ENCODE data around the gene CSTA. TPM values are rescaled to one million over a fixed set of nuclear protein-coding genes. Genes with fewer than 3 reads are reported as not detected.

The CSTA gene
- total RNA-seq, 2 donors from 2014 or later: 1.1 to 2.6 TPM

GRCh38 chr3:122312826-122313225, 12.2 kb upstream of the CSTA start:
- H3K27me3 ChIP-seq: no peaks in the 10 kb centered on the region
- no peaks in the 10 kb centered on the region for H3K36me3 ChIP-seq
- TF ChIP-seq CTCF (IDR thresholded peaks at IDR 0.05): no peak
- no peak overlapping the region for H3K4me3 ChIP-seq
- no peaks in the 10 kb centered on the region for H3K4me1 ChIP-seq
- no peak overlapping the region for H3K27ac ChIP-seq
- H3K9me3 ChIP-seq: no peaks in the 10 kb centered on the region
- DNase-seq (ENCODE audit: low spot score): no peak

GRCh38 chr3:122313281-122313680, 11.8 kb upstream of the CSTA start:
- Histone ChIP-seq H3K4me3 (no peak overlapping the region), H3K27me3 (no peaks in the 10 kb centered on the region), H3K27ac (no peak overlapping the region), H3K36me3 (no peaks in the 10 kb centered on the region), H3K9me3 (no peaks in the 10 kb centered on the region), H3K4me1 (no peaks in the 10 kb centered on the region)
- no peak for TF ChIP-seq CTCF (IDR thresholded peaks at IDR 0.05)
- DNase-seq (ENCODE audit: low spot score): no peak

GRCh38 chr3:122314228-122314876, 10.7 kb upstream of the CSTA start:
- DNase-seq (ENCODE audit: low spot score): no peak
- H3K9me3 ChIP-seq: peaks cover 0 to under 1% of the 10 kb centered on the region in 2 donors
- H3K4me1 ChIP-seq: no peaks in the 10 kb centered on the region
- TF ChIP-seq CTCF (IDR thresholded peaks at IDR 0.05): no peak
- H3K36me3 ChIP-seq: no peaks in the 10 kb centered on the region
- H3K4me3 ChIP-seq: no peak overlapping the region
- H3K27me3 ChIP-seq: no peaks in the 10 kb centered on the region
- H3K27ac ChIP-seq: no peak overlapping the region

GRCh38 chr3:122315619-122316018, 9.4 kb upstream of the CSTA start:
- H3K27ac ChIP-seq: no peak overlapping the region
- peaks cover 0 to 13% of the 10 kb centered on the region in 2 donors for H3K9me3 ChIP-seq
- DNase-seq (ENCODE audit: low spot score): no peak
- TF ChIP-seq CTCF (IDR thresholded peaks at IDR 0.05): no peak
- H3K27me3 ChIP-seq: no peaks in the 10 kb centered on the region
- no peaks in the 10 kb centered on the region for H3K4me1 ChIP-seq
- H3K36me3 ChIP-seq: no peaks in the 10 kb centered on the region
- H3K4me3 ChIP-seq: no peak overlapping the region

- no peak for DNase-seq (ENCODE audit: low spot score)
- Histone ChIP-seq H3K27me3 (no peaks in the 10 kb centered on the region), H3K4me3 (no peak overlapping the region), H3K9me3 (peaks cover 0 to 16% of the 10 kb centered on the region in 2 donors), H3K27ac (no peak overlapping the region), H3K4me1 (no peaks in the 10 kb centered on the region), H3K36me3 (no peaks in the 10 kb centered on the region)
- TF ChIP-seq CTCF (IDR thresholded peaks at IDR 0.05): no peak
These were observed 8.7 kb upstream of the CSTA start for GRCh38 chr3:122316368-122316767.

- no peak for DNase-seq (ENCODE audit: low spot score)
- Histone ChIP-seq H3K4me1 (no peaks in the 10 kb centered on the region), H3K27me3 (no peaks in the 10 kb centered on the region), H3K9me3 (peaks cover 0 to 16% of the 10 kb centered on the region in 2 donors), H3K27ac (no peak overlapping the region), H3K36me3 (no peaks in the 10 kb centered on the region), H3K4me3 (no peak overlapping the region)
- TF ChIP-seq CTCF (IDR thresholded peaks at IDR 0.05): no peak
These were observed 6.4 kb upstream of the CSTA start for GRCh38 chr3:122318620-122319019.
